Loucy (cell line): ENCODE results near the gene LGALS14.

Source experiments
- H2AFZ ChIP-seq: fragments of 200-600 bp; sonication (generic); 2 replicates; pipeline ENCODE4 v1.6.0; 2016; ENCODE audit warnings: antibody characterized with exemption, mild to moderate bottlenecking, low read length, moderate library complexity
- H3F3A ChIP-seq: fragments of 200-600 bp; 2 replicates; pipeline ENCODE4 v1.6.0; 2016; ENCODE audit warnings: antibody characterized with exemption, low read depth, mild to moderate bottlenecking
- H3K27me3 ChIP-seq: fragments of 200-600 bp; sonication (generic); 2 replicates; pipeline ENCODE4 v1.6.1; 2014; ENCODE audit warnings: low read length, mild to moderate bottlenecking; ENCODE audit not compliant: insufficient read depth, poor library complexity, severe bottlenecking
- H3K36me3 ChIP-seq: fragments of 200-600 bp; sonication (generic); 2 replicates; pipeline ENCODE4 v1.6.1; 2016; ENCODE audit warnings: low read length; ENCODE audit not compliant: insufficient read depth
- H3K4me1 ChIP-seq: fragments of 200-600 bp; sonication (generic); 2 replicates; pipeline ENCODE4 v1.5.1; 2014; ENCODE audit warnings: low read length, mild to moderate bottlenecking; ENCODE audit not compliant: insufficient read depth, poor library complexity, severe bottlenecking
- H3K4me2 ChIP-seq: fragments of 200-600 bp; sonication (generic); 2 replicates; pipeline ENCODE4 v1.6.0; 2014; ENCODE audit warnings: antibody characterized with exemption, low read length, low read depth, mild to moderate bottlenecking; ENCODE audit not compliant: poor library complexity, severe bottlenecking
- H3K4me3 ChIP-seq: fragments of 200-600 bp; sonication (generic); 2 replicates; pipeline ENCODE4 v1.5.1; 2014; ENCODE audit warnings: low read length, mild to moderate bottlenecking, mixed read lengths; ENCODE audit not compliant: poor library complexity, severe bottlenecking
- H3K79me2 ChIP-seq: fragments of 200-600 bp; sonication (generic); 2 replicates; pipeline ENCODE4 v1.6.1; 2014; ENCODE audit warnings: low read length; ENCODE audit not compliant: insufficient read depth
- H3K9ac ChIP-seq: fragments of 200-600 bp; sonication (generic); 2 replicates; pipeline ENCODE4 v1.6.0; 2014; ENCODE audit warnings: mild to moderate bottlenecking, low read depth, low read length, moderate library complexity; ENCODE audit not compliant: poor library complexity, severe bottlenecking
- H3K9me2 ChIP-seq: fragments of 200-600 bp; sonication (generic); replicated peaks from 2 replicates; pipeline ENCODE4 v1.6.1; 2016; ENCODE audit warnings: low read depth, low read length, mixed read lengths
- H3K9me3 ChIP-seq: fragments of 200-600 bp; sonication (generic); 2 replicates; pipeline ENCODE4 v1.6.1; 2014; ENCODE audit warnings: mild to moderate bottlenecking, antibody characterized with exemption, low read length, low read depth; ENCODE audit not compliant: insufficient read depth
- H4K20me1 ChIP-seq: fragments of 200-600 bp; sonication (generic); 2 replicates; pipeline ENCODE4 v1.6.0; 2014; ENCODE audit warnings: antibody characterized with exemption, low read length, mild to moderate bottlenecking; ENCODE audit not compliant: insufficient read depth, poor library complexity, severe bottlenecking
- EZH2phosphoT487 ChIP-seq: fragments of 200-600 bp; IDR thresholded peaks from 2 replicates; pipeline ENCODE4 v1.6.1; 2018; ENCODE audit warnings: antibody characterized with exemption, mild to moderate bottlenecking, moderate library complexity, borderline replicate concordance
- TF ChIP-seq, protein P1 (sequence below): fragments of 200-600 bp; sonication (generic); conservative IDR thresholded peaks from 2 replicates; pipeline ENCODE4 v1.5.1; 2014; ENCODE audit warnings: mild to moderate bottlenecking, antibody characterized with exemption, low read length

Gene LGALS14

GRCh38 chr19:39698535-39698934, 5.7 kb upstream of the LGALS14 start:
- Histone ChIP-seq H3K4me1 (no peaks in the 10 kb centered on the region), H3K9ac (no peak overlapping the region), H4K20me1 (no peaks in the 10 kb centered on the region), H3K27me3 (no peaks in the 10 kb centered on the region), H3K9me2 (no peaks in the 10 kb centered on the region), H3F3A (no peaks in the 10 kb centered on the region), H3K36me3 (no peaks in the 10 kb centered on the region), H3K4me3 (no peak overlapping the region), H3K79me2 (no peaks in the 10 kb centered on the region), H3K9me3 (no peaks in the 10 kb centered on the region), H2AFZ (no peak overlapping the region), H3K4me2 (no peak overlapping the region)
- no peak for TF ChIP-seq EZH2phosphoT487
- TF ChIP-seq, protein P1, sequence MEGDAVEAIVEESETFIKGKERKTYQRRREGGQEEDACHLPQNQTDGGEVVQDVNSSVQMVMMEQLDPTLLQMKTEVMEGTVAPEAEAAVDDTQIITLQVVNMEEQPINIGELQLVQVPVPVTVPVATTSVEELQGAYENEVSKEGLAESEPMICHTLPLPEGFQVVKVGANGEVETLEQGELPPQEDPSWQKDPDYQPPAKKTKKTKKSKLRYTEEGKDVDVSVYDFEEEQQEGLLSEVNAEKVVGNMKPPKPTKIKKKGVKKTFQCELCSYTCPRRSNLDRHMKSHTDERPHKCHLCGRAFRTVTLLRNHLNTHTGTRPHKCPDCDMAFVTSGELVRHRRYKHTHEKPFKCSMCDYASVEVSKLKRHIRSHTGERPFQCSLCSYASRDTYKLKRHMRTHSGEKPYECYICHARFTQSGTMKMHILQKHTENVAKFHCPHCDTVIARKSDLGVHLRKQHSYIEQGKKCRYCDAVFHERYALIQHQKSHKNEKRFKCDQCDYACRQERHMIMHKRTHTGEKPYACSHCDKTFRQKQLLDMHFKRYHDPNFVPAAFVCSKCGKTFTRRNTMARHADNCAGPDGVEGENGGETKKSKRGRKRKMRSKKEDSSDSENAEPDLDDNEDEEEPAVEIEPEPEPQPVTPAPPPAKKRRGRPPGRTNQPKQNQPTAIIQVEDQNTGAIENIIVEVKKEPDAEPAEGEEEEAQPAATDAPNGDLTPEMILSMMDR = no peak

- Histone ChIP-seq H2AFZ (no peak overlapping the region), H4K20me1 (no peaks in the 10 kb centered on the region), H3K9me3 (no peaks in the 10 kb centered on the region), H3K9me2 (no peaks in the 10 kb centered on the region), H3K79me2 (no peaks in the 10 kb centered on the region), H3K9ac (no peak overlapping the region), H3K27me3 (no peaks in the 10 kb centered on the region), H3K4me1 (no peaks in the 10 kb centered on the region), H3F3A (no peaks in the 10 kb centered on the region), H3K4me2 (no peak overlapping the region), H3K4me3 (no peak overlapping the region), H3K36me3 (no peaks in the 10 kb centered on the region)
- TF ChIP-seq, protein P1 = no peak
- TF ChIP-seq EZH2phosphoT487 = no peak
Observed at GRCh38 chr19:39701291-39701690, 3.0 kb upstream of the LGALS14 start.

- no peak overlapping the region for H3K9ac ChIP-seq
- no peak for TF ChIP-seq EZH2phosphoT487
- TF ChIP-seq, protein P1 = no peak
Observed at GRCh38 chr19:39705578-39706188, 1.4 kb downstream of the LGALS14 start.

More at GRCh38 chr19:39705578-39706188, 1.4 kb downstream of the LGALS14 start:
- H3K27me3 ChIP-seq = no peaks in the 10 kb centered on the region
- no peaks in the 10 kb centered on the region for H3K4me1 ChIP-seq
- H3K4me3 ChIP-seq = no peak overlapping the region
- H4K20me1 ChIP-seq = no peaks in the 10 kb centered on the region
- no peaks in the 10 kb centered on the region for H3K36me3 ChIP-seq
- H3K9me3 ChIP-seq = no peaks in the 10 kb centered on the region
- H3K4me2 ChIP-seq = no peak overlapping the region
- H2AFZ ChIP-seq = no peak overlapping the region
- H3K9me2 ChIP-seq = no peaks in the 10 kb centered on the region
- H3K79me2 ChIP-seq = no peaks in the 10 kb centered on the region
- H3F3A ChIP-seq = no peaks in the 10 kb centered on the region
